ENCODE measurements around the gene ASTN2. TPM values are rescaled to one million over a fixed set of nuclear protein-coding genes. Genes with fewer than 3 reads are reported as not detected.
A peak's percentile ranks its signal among the peaks of the same experiment; 100 is the strongest.
"Not testable (repeated sequence)": the region's sequence is repeated elsewhere in the genome, so short reads cannot be mapped to it uniquely, and the experiment has no call there.

ASTN2 gene
- total RNA-seq, 1 donor from 2014 or later, result 0.53 TPM

DNA sequence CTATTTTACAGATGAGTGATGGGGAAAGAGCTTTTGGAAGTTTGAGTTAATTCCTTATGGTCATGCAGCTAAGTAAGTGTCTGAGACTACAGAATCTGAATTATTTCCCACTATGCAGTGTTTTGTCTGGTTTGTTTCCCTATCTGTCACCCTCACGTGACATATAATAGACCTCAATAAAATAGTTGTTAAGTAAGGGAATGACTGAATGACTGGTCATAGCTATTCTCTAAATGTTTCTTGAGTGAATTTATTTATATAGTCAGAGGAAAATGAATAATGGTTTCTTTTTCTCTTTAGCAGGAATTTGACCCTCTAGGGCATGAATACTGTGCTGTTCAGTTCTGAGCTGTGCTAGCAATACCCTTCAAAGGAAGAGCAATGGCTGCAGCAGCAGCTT lies 717.5 kb downstream of the ASTN2 start:
- TF ChIP-seq, protein P1, sequence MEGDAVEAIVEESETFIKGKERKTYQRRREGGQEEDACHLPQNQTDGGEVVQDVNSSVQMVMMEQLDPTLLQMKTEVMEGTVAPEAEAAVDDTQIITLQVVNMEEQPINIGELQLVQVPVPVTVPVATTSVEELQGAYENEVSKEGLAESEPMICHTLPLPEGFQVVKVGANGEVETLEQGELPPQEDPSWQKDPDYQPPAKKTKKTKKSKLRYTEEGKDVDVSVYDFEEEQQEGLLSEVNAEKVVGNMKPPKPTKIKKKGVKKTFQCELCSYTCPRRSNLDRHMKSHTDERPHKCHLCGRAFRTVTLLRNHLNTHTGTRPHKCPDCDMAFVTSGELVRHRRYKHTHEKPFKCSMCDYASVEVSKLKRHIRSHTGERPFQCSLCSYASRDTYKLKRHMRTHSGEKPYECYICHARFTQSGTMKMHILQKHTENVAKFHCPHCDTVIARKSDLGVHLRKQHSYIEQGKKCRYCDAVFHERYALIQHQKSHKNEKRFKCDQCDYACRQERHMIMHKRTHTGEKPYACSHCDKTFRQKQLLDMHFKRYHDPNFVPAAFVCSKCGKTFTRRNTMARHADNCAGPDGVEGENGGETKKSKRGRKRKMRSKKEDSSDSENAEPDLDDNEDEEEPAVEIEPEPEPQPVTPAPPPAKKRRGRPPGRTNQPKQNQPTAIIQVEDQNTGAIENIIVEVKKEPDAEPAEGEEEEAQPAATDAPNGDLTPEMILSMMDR (IDR thresholded peaks at IDR 0.05; ENCODE audit: insufficient read depth, low read length, severe bottlenecking), result no peak
- FAIRE-seq (no peak), DNase-seq (ENCODE audit: low read depth) (peak; percentile 41)
- H3K36me3 ChIP-seq (ENCODE audit: control insufficient read depth, insufficient read depth, low read length), result peaks cover 7% of the 10 kb centered on the region
- no peaks in the 10 kb centered on the region for H3K27me3 ChIP-seq (ENCODE audit: control insufficient read depth, insufficient read depth, low read length)
- H3K4me3 ChIP-seq (ENCODE audit: low read depth, low read length), result no peak overlapping the region

DNA sequence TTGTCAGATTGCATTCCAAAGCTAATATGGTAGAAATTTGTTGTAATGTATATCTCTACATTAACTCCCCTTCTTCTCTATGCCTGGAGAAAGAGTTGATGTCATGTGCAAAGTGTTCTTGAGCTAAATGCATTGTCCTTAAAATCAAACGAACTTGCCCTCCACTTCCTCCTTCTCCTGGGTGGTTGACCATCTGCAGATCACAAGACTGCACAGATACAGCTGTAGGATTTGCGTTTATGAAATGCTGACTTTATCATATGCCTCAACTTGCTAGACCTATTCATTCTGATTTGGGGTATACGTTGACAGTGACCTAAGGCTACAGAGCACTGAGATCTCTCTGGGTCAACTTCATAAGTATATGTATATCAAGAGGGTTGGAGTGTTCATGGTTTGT lies 719.4 kb downstream of the ASTN2 start:
- TF ChIP-seq, protein P1 (IDR thresholded peaks at IDR 0.05; ENCODE audit: insufficient read depth, low read length, severe bottlenecking), result no peak
- peaks cover 7% of the 10 kb centered on the region for H3K36me3 ChIP-seq (ENCODE audit: control insufficient read depth, insufficient read depth, low read length)
- DNase-seq (ENCODE audit: low read depth), result no peak
- no peak for FAIRE-seq
- no peaks in the 10 kb centered on the region for H3K27me3 ChIP-seq (ENCODE audit: control insufficient read depth, insufficient read depth, low read length)
- H3K4me3 ChIP-seq (ENCODE audit: low read depth, low read length), result no peak overlapping the region

DNA sequence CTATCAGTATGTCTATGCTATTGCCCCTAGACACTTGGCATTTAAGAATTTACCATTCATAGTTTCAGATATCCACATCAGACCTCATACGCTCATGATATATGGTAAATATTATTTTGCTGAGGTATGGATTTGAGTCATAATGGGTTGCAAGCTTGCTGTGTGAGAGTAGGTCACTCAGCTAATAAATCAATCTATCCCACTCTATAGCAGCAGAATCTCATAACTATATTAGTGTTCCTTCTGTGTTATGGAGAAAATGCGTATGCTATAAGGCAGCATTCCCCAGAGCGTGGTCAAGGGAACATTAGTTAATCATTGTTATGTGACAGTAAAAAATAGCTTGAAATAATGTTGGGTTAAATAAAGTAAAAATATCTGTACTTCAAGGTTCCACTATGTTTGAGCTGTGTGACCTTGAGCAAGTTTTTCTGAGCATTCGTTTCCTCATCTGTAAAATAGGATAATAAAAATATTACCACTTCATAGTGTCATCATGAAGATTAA lies 720.0 kb downstream of the ASTN2 start:
- Histone ChIP-seq H3K4me3 (ENCODE audit: low read depth, low read length) (no peak overlapping the region), H3K27me3 (ENCODE audit: control insufficient read depth, insufficient read depth, low read length) (no peaks in the 10 kb centered on the region), H3K36me3 (ENCODE audit: control insufficient read depth, insufficient read depth, low read length) (peaks cover 6% of the 10 kb centered on the region)
- DNase-seq (ENCODE audit: low read depth), result no peak
- no peak for FAIRE-seq
- TF ChIP-seq, protein P1 (IDR thresholded peaks at IDR 0.05; ENCODE audit: insufficient read depth, low read length, severe bottlenecking), result no peak

DNA sequence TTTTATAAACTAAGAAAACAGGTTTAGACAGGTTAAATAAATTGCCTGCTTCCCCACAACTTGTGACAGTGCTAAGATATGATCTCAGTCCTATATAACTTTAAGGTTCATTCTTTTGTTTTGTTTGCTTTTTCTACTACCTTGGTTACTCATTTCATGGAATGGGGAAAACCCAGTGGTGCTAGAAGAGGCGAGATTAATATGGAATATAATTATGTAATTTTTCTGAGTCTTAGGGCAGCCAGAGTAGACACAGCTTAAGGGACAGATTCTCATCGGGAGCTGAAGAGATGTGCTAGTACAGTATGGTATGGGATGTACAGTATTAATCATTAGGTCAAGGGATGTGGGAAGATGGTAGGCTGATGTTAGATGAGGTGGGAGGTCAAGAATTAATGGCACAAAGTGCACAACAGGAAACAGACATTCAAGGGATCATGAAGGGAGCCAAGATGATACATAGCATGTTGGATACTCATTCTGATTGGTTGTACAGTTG lies 721.6 kb downstream of the ASTN2 start:
- H3K4me3 ChIP-seq (ENCODE audit: low read depth, low read length), result no peak overlapping the region
- FAIRE-seq (no peak), DNase-seq (ENCODE audit: low read depth) (peak; percentile 92)
- H3K27me3 ChIP-seq (ENCODE audit: control insufficient read depth, insufficient read depth, low read length), result no peaks in the 10 kb centered on the region
- TF ChIP-seq, protein P1 (IDR thresholded peaks at IDR 0.05; ENCODE audit: insufficient read depth, low read length, severe bottlenecking), result no peak
- H3K36me3 ChIP-seq (ENCODE audit: control insufficient read depth, insufficient read depth, low read length), result peaks cover 3% of the 10 kb centered on the region

DNA sequence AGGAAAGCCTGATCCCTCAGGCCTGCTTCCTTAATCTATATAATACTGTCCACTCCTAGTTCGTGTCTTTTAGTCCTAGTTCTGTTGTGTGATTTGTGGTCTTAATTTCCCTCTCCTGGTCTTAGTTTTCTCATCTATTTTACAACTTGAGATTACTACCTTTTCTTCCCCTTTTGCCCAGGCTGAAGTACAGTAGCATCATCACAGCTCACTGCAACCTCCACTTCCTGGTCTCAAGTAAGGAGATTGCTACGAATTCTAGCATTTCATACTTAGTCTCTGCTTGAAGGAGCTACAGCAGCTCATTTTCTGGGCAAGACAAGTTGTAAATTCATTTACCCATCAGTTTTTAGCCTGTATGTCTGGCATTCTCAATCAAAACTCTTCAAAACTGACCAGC lies 722.2 kb downstream of the ASTN2 start:
- no peaks in the 10 kb centered on the region for H3K27me3 ChIP-seq (ENCODE audit: control insufficient read depth, insufficient read depth, low read length)
- H3K4me3 ChIP-seq (ENCODE audit: low read depth, low read length), result no peak overlapping the region
- no peaks in the 10 kb centered on the region for H3K36me3 ChIP-seq (ENCODE audit: control insufficient read depth, insufficient read depth, low read length)
- FAIRE-seq (no peak), DNase-seq (ENCODE audit: low read depth) (peak; percentile 30)
- TF ChIP-seq, protein P1 (IDR thresholded peaks at IDR 0.05; ENCODE audit: insufficient read depth, low read length, severe bottlenecking), result no peak

DNA sequence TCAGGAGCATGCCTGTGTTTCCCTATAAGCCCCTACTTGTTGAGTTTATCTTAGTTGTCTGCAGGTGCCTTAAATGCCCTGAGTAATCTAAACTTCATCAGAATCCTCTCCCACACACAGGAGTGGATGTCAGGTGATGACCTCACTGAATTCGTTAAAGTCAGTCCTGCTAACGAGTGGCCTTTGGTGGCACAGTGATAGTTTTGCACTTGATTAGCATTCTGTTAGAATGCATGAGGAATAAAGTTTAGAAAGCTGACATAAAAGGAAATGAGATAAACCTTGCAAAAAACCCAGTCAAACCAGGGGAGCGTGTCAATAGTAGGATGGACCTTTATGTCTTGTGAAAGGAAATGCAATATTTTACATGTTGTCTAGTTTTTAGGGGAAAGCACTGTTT lies 723.2 kb downstream of the ASTN2 start:
- DNase-seq (ENCODE audit: low read depth) (no peak), FAIRE-seq (no peak)

DNA sequence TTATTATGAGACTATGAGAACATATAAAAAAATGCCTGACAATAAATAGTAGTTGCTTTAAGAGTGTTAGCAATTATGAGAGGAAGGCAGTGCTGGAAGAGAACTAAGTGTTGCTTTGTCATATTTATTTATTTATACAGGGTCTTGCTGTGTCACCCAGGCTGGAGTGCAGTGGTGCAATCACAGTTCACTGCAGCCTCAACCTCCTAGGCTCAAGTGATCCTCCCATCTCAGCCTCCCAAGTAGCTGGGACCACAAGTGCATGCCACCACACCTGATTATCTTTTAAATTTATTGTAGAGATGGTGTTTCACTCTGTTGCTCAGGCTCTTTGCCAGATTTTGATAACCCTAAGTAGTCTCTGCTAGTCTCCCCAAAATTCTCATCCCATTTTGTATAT lies 724.1 kb downstream of the ASTN2 start:
- H3K36me3 ChIP-seq (ENCODE audit: control insufficient read depth, insufficient read depth, low read length); FAIRE-seq; H3K27me3 ChIP-seq (ENCODE audit: control insufficient read depth, insufficient read depth, low read length); H3K4me3 ChIP-seq (ENCODE audit: low read depth, low read length); DNase-seq (ENCODE audit: low read depth): not testable (repeated sequence)

More for the DNA sequence above, 723.2 kb downstream of the ASTN2 start:
- Histone ChIP-seq H3K4me3 (ENCODE audit: low read depth, low read length) (no peak overlapping the region), H3K36me3 (ENCODE audit: control insufficient read depth, insufficient read depth, low read length) (no peaks in the 10 kb centered on the region), H3K27me3 (ENCODE audit: control insufficient read depth, insufficient read depth, low read length) (no peaks in the 10 kb centered on the region)
- TF ChIP-seq, protein P1 (IDR thresholded peaks at IDR 0.05; ENCODE audit: insufficient read depth, low read length, severe bottlenecking), result no peak

Data from bronchial epithelial cell (primary cell).